Endometrium (tissue), 2 donors: ENCODE results near the gene FHIT.

Source experiments
- FAIRE-seq: peaks from 2 replicates; lab custom pipeline; 2012; peaks lifted over from hg19 to GRCh38; lab: Jason Lieb, UNC
- donor health status: control.
- donor health status: control.

The FHIT gene

DNA sequence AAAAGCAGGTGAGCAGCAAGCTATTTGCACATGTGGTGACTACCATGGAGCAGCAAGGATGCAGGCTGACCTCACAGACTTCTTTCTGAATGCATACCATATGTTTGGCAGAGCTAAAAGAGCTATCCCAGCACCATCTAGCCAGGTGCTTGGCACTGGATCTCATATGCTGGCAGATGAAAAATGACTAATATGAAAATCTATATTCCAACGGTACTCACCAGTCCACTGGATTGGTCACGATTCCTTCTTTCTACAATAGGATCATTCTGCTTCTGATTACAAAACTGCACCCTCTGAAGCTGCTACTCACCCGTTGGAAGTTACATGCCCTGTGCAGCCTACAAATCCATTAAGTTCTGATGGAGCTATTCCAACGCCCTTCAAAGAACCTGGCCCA, 1487.1 kb downstream of the FHIT start:
- no peak for FAIRE-seq

- FAIRE-seq: no peak
Observed at GRCh38 chr3:59762941-59763340, 1488.3 kb downstream of the FHIT start.

GRCh38 chr3:59759298-59760031, 1491.8 kb downstream of the FHIT start:
- FAIRE-seq: no peak

- FAIRE-seq: no peak
Observed at GRCh38 chr3:59758672-59759071, 1492.6 kb downstream of the FHIT start.

DNA sequence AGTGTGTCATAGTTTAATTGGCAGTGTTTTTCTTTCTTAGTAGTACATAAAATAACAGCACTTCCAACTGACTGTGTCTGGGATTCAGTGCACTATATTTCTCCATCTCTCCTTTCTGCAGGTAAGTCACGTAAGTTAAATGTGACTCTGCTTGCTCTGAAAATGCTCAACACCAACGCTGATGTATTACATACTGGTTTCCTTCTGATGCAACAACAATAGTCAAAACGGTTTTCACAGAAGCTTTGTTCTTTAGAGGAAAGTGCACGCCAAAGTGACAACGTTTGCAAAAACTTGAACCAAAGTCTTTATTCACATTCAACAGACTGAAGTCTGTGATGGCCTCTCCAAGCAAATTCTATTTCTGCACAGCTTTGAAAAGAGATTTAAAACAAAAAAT, 1494.3 kb downstream of the FHIT start:
- no peak for FAIRE-seq

GRCh38 chr3:59754456-59755129, 1496.7 kb downstream of the FHIT start:
- no peak for FAIRE-seq

DNA sequence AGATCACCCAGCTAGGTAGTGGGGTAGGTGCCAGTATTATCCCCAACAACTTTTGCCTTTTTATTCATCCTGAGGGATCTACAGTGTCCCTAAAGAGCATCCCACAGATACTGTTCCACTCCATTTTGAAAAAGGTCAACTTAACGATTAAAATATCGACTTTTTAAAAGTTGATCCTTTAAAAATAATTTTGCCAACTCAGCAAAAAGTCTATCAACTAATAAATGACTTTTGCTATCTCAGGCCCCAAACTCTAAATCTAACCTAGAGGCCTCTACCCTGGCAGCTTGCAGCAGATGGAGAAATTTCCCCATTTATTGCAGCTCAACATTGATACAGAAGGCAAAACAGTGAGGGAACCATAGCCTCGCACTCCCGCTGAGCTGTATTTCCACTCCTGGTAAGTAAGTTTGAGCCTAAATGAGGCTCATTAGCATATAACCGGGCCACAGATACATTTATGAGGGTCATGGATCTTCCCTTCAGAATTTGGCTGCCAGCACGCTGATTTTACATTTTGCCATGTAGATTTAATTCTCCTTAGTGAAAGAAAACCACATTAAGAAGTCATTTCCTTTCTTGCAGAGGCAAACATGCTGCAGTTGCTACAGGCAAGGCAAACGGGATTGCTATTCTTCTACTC, 1497.3 kb downstream of the FHIT start:
- no peak for FAIRE-seq

GRCh38 chr3:59752925-59753324, 1498.3 kb downstream of the FHIT start:
- FAIRE-seq: no peak

GRCh38 chr3:59751606-59752005, 1499.6 kb downstream of the FHIT start:
- FAIRE-seq: no peak

DNA sequence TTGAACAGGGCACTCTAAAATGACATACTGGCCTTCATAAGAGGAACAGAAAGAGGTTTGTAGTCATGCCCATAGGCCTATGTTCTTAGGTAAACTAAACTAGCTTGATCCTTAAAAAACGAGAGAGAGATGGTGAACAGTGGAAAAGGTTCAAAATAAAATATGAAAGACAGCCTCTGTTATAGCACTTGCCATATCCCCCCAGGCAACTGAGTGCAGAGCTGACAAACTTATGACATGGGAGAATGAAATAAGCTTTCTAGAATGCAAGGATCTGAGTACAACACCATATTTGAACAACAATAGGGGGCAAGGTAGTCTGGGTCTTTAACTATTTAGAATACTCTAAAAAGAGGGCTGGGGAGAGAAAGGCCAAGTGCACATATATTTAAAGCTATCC, 1500.9 kb downstream of the FHIT start:
- FAIRE-seq: no peak

- FAIRE-seq: no peak
Observed at GRCh38 chr3:59749291-59749690, 1502.0 kb downstream of the FHIT start.

DNA sequence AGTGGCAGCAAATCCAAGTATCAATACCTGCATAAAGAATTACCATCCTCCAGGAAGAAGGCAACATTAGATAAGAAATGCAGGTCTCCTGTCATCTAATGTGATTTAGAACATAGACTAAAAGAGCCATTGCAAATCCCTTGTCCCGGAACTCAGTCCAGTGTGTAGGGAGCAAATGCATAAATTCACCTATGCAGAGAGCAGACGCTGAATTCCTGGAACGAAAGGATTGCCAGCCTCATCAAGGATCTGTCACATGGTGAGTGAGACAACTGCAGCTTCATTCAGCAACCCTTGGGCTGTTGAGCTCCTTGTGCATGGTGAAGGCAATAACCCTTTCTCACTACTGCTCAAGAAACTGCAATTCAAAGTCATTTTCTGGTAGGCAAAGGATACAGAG, 1504.7 kb downstream of the FHIT start:
- FAIRE-seq: no peak

- no peak for FAIRE-seq
Observed at GRCh38 chr3:59737241-59737640, 1514.0 kb downstream of the FHIT start.

DNA sequence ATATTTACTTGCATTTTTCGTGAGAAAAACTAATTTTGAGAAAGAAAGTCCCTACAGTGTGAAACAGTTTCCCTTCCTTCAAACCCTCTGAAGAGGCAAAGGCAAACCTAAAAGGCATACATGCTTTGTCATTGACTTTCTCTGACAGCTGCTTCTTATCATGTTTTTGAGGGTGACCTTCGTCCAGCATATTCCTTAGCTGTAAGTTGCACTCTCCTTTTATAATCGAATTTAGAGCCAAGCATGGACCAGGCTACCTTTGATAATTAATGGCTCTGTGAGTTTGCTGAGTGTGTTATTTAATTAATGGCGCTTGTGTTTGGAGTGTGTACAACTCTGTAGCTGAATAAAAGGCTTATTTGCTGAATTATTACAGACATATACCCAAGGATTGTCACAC, 1517.2 kb downstream of the FHIT start:
- no peak for FAIRE-seq

GRCh38 chr3:59733041-59733809, 1518.0 kb downstream of the FHIT start:
- FAIRE-seq: no peak

DNA sequence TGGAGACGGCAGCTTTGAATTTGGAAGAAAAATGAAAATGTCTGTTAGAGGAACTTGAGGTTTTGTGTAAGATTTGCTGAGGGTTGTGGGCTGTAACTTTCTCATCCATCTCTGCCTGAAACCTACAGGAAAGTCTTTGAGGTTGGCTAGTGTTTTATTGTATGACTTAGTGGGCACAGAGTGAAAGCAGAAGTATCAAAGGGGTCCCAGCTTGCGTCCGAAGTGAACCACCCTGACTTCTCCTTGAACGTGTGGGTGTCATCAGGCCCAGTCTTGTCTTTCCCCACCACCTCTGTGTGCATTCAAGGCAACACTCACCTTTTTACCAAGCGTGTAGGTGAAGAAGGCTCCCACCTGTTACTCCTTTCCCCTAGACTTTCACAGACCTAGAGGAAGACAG, 1519.3 kb downstream of the FHIT start:
- no peak for FAIRE-seq

- no peak for FAIRE-seq
Observed at GRCh38 chr3:59730591-59730990, 1520.7 kb downstream of the FHIT start.

- no peak for FAIRE-seq
Observed at GRCh38 chr3:59728587-59728908, 1522.7 kb downstream of the FHIT start.

GRCh38 chr3:59727902-59728586, 1523.2 kb downstream of the FHIT start:
- FAIRE-seq: no peak

DNA sequence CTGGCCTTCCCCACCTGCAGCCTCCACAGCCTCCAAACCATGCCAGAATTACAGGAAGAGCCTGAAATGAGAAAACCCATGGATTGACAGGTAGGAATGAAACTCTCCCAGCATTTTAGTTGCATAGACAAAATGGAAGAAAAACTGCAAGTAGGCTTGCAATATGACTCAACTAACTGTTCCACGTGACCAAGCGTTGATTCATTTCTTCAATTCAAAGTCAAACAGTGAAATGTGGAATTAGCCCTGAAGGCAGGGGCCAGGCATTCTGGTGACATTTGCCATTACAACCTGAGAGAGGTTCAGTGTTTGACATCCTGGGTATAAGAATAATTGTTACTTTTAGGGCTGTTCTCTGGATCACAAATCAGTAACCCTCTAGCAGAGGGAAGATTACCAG, 1525.0 kb downstream of the FHIT start:
- FAIRE-seq: no peak

DNA sequence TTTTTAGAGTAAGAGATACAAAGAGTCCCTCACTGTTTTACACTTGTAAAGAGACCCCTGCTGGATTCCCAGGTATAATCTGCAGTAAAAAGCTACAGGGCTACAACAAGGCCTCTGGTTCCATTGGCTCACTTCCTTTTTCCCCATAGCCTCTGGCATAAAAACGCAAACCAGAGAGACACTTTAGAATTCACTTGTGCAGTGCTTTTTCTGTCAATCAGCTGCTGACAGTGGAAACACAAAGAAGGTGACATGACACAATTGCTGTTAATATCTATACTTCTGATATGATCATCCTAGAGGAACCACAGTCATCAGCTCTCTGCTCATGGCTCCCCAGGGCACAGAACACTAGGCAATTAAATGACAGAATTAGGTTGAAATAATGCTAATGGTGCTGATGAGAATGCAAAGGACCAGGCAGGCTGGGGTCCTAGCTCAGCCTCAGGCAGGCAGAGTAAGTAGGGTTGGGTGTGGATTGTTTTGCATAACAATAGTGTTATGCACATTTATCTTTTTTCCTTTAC, 1533.5 kb downstream of the FHIT start:
- FAIRE-seq: no peak

- FAIRE-seq: no peak
Observed at GRCh38 chr3:59714066-59714465, 1537.2 kb downstream of the FHIT start.
